Measurements from ENCODE around the gene ACSBG1.

DNA sequence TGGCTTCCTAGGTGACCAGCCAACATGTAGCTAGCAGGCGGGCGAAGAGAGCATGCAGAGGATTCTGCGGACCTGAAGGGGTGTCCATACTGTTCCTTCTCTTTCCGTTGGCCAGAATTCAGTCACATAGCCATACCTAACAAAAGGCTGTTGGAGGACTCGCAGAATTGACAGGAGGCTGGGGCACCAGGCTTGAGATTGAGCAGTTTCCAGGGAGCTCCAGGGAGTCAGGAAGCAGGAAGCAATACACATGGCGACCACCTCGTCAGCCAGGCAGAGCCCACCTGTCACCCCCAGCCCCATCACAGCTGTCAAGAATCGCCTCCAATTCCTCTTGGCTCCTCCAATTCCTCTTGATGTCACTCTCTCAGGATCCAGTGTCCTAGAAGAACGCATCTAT, 16.8 kb upstream of the ACSBG1 start:
- TF ChIP-seq, protein P1, sequence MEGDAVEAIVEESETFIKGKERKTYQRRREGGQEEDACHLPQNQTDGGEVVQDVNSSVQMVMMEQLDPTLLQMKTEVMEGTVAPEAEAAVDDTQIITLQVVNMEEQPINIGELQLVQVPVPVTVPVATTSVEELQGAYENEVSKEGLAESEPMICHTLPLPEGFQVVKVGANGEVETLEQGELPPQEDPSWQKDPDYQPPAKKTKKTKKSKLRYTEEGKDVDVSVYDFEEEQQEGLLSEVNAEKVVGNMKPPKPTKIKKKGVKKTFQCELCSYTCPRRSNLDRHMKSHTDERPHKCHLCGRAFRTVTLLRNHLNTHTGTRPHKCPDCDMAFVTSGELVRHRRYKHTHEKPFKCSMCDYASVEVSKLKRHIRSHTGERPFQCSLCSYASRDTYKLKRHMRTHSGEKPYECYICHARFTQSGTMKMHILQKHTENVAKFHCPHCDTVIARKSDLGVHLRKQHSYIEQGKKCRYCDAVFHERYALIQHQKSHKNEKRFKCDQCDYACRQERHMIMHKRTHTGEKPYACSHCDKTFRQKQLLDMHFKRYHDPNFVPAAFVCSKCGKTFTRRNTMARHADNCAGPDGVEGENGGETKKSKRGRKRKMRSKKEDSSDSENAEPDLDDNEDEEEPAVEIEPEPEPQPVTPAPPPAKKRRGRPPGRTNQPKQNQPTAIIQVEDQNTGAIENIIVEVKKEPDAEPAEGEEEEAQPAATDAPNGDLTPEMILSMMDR (IDR thresholded peaks at IDR 0.05; ENCODE audit: borderline replicate concordance, extremely low read depth, low read length, poor library complexity, severe bottlenecking) = no peak
- TF ChIP-seq EZH2 (IDR thresholded peaks at IDR 0.05; ENCODE audit: borderline replicate concordance, low read depth, low read length, severe bottlenecking) = no peak

Data from DND-41 (cell line).